Activated naive CD4-positive, alpha-beta T cell (primary cell): ENCODE results near the gene DOLPP1.
"Not testable (repeated sequence)": the region's sequence is repeated elsewhere in the genome, so short reads cannot be mapped to it uniquely, and the experiment has no call there.

Experiments used
- DNase-seq, 4 experiments: peaks; one replicate each; lab custom pipeline; 2025; lab: John Stamatoyannopoulos, UW

DOLPP1 gene

GRCh38 chr9:129111528-129112151 lies 30.7 kb downstream of the DOLPP1 start:
- DNase-seq = no peak

GRCh38 chr9:129112526-129112925 lies 31.6 kb downstream of the DOLPP1 start:
- not testable (repeated sequence) for DNase-seq

DNA sequence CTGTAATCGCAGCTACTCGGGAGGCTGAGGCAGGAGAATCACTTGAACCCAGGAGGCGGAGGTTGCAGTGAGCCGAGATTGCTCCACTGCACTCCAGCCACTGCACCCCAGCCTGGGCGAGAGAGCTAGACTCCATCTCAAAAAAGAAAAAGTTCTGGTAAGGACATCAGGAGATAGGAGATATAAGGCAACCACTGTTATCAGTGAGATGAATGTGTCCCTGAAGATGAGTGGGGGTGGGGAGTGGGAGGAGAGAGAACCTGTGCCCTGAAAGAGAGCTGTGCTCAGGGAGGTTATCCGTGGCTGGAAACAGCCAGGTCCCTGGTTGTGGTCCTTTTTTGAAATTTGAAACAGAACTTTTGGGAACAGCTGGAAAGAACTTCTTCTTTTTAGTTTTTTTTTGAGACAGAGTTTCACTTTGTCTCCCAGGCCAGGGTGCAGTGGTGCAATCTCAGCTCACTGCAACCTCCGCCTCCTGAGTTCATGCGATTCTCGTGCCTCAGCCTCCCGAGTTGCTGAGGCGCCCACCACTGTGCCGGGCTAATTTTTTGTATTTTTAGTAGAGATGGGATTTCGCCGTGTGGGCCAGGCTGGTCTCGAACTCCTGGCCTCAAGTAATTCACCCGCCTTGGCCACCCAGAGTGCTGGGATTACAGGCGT lies 32.9 kb downstream of the DOLPP1 start:
- DNase-seq = no peak

- DNase-seq = no peak
These were observed 37.9 kb downstream of the DOLPP1 start for GRCh38 chr9:129118799-129119198.

DNA sequence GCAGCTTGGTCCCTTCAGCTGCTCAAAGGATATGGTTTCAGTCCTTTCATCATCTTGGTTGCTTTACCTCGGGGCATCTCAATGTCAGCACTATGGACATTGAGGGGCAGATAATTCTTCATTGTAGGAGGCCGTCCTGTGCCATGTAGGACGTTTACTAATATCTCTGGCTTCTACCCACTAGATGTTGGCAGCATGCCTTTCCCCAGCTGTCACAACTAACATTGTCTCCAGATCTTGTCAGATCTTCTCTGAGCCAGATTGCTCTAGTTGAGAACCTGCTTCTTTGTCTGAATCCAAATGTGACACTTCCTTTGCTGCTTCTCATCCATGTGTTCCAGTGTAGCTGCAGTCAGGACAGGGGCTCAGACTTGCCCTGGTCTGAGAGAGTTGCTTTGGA lies 40.6 kb downstream of the DOLPP1 start:
- no peak for DNase-seq

- no peak for DNase-seq
These were observed 41.2 kb downstream of the DOLPP1 start for GRCh38 chr9:129122133-129122532.

- not testable (repeated sequence) for DNase-seq
These were observed 42.1 kb downstream of the DOLPP1 start for GRCh38 chr9:129122976-129123375.

DNA sequence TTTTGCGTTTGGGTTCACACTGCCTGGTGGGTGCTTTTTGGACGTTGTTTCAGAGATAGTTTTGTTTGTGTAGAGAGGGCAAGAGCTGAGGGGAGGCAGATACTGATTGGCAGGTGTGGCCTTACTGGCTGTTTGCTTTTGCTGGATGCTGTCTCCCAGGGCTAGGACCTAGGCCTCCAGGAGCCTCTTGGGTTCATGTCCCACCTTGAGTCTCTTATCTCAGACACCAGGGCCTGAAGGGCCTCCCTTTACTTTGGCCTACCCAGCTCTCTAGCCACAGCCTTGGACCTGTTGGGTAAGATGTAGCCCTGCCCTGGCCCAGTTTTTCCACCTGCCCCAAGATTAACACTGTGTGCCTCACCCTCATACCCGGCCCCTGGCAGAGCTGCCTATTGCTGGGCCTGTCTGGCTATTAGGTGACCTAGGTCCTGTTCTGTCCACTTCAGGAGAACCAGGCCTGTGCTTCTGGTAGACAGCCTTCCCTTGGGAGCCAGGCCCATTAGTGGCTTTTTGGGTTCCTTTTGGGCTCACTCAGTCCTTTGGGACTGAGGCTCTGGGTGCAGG lies 43.7 kb downstream of the DOLPP1 start:
- DNase-seq = no peak

GRCh38 chr9:129125478-129125877 lies 44.6 kb downstream of the DOLPP1 start:
- DNase-seq = no peak

- DNase-seq = no peak
These were observed 46.1 kb downstream of the DOLPP1 start for GRCh38 chr9:129126749-129127618.

DNA sequence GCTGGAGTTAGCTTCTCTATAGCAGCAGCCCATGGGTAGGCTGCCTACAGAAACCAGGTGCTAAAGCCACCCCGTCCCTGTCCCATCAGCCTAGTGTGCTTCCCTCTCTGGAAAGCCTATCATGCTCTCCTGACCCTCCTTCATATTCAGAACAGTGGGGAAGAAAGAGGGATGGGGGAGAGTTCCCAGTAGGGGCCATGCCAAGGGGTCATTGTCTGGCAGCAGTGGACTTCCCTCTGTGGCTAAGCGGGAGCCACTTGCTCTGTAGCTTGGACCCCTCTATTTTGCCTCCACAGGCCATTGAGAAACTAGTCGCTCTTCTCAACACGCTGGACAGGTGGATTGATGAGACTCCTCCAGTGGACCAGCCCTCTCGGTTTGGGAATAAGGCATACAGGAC lies 47.8 kb downstream of the DOLPP1 start:
- no peak for DNase-seq

DNA sequence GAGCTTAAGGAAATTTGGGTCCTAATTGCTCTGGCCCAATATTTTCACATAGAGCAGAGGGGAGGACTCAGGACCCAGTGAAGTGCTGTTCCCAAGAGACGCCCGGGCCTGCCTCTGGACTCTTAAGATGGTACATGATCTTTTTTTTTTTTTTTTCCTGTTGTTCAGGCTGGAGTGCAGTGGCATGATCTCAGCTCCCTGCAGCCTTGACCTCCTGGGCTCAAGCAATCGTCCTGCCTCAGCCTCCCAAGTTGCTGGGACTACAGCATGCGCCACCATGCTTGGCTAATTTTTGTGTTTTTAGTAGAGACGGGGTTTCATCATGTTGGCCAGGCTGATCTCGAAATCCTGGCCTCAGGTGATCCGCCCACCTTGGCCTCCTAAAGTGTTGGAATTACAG lies 49.4 kb downstream of the DOLPP1 start:
- not testable (repeated sequence) for DNase-seq

GRCh38 chr9:129130791-129131190 lies 49.9 kb downstream of the DOLPP1 start:
- DNase-seq = no peak

DNA sequence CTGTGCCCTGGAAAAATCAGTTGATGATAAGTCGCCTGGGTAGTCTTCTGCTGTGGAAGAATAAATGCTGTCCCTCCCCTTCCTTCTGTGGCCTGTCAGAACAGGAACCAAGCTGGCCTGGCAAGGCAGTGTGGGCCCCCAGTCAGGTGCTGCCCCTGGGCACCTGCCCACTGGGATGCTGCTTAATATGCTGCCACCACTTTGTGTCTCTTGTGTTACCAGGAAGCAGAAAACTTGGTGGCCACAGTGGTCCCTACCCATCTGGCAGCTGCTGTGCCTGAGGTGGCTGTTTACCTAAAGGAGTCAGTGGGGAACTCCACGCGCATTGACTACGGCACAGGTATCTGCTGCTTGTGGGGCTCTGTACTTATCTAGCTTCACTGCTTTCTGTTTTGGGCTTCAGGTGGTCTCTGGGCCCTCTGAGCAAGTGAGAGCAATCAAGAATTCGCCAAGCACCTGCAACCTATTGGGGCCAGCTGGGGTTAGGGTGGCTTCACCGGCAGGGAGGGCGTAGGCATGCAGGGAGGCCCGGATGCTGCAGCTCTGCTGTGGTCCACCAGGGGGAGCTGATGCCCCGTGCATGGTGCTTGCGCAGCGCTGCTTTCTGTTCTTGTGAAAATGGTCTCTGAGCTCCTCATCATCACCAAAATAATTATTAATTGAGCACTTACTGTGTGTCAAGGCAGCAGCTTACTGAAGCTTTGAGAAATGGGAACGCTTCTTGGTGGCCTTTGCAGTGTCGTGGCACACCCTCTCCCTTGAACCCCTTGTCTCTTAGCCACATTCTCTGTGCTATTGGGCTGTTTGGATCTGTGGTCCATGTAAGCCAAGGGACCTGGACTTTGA lies 50.6 kb downstream of the DOLPP1 start:
- peak; percentile 75 to 81 (median 80) for DNase-seq

- no peak for DNase-seq
These were observed 52.2 kb downstream of the DOLPP1 start for GRCh38 chr9:129133082-129133481.

DNA sequence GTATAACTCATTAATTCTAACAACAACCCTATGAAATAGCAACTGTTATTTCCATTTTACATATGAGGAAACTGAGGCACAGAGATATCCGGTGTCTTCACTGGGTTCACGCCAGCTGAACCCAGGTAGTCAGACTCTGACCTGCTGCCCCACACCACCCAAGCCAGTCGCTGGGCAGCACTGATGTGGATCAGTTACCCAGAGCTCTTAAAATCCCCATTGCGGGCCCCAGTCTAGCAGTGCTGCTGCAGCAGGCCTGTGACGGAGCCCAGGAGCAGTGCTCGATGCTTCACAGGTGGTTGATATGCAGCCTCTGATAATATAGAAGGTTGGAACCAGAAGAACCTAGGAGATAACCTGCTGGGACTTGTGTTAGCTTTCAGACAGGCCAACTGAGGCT lies 54.6 kb downstream of the DOLPP1 start:
- DNase-seq = no peak

GRCh38 chr9:129136446-129137035 lies 55.6 kb downstream of the DOLPP1 start:
- no peak for DNase-seq

DNA sequence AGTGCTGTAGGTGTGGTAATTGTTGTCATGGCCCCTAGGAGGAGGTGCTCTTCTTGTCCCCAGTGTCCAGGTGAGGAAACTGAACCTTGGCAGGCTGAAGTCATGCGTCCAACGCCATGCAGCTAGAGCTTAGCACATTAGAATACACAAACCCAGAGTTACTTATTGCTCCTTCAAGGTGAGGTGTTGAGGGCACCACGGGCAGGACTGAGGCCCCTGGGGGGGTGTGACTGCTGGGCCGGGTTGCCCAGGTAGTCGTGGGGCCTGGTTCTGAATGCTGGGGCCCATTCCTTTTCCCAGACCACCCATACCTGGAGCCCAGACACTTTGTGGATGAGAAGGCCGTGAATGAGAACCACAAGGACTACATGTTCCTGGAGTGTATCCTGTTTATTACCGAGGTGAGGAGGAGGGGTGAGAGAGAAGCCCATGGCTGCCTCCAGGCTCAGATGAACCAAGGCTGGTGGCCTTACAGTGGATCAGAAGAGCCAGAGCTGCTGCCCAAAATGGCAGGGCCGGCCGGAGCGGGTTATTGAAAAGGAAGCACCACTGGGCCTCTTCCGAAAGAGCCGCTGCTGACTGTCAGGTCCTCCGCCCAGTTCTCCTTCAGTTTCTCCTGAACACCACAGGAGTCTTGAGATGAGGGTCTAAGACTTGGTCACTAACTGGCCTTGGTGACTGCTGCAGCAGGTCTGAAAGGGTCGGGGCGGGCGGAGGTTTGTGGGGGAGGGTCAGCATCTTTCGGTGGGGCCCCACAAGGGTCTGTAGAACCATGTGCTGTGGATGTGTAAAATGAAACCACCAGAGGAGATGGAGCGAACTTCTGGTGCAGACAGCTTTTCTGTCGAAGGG lies 56.6 kb downstream of the DOLPP1 start:
- DNase-seq = no peak

DNA sequence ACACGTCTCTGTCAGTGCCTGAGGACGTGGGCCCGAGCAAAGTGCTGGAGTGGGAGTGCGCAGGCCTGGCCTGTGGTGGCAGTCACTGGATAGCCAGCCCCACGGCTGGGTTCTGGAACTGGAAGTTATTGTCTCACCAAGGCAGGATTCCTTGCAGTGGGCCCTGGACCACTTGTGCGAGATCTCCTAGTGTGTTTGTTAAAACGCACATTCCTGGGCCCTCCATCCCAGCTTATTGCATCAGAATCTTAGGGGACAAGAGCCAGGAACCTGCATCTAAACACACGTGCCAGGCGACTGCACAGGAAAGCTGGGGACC lies 57.2 kb downstream of the DOLPP1 start:
- DNase-seq = no peak

DNA sequence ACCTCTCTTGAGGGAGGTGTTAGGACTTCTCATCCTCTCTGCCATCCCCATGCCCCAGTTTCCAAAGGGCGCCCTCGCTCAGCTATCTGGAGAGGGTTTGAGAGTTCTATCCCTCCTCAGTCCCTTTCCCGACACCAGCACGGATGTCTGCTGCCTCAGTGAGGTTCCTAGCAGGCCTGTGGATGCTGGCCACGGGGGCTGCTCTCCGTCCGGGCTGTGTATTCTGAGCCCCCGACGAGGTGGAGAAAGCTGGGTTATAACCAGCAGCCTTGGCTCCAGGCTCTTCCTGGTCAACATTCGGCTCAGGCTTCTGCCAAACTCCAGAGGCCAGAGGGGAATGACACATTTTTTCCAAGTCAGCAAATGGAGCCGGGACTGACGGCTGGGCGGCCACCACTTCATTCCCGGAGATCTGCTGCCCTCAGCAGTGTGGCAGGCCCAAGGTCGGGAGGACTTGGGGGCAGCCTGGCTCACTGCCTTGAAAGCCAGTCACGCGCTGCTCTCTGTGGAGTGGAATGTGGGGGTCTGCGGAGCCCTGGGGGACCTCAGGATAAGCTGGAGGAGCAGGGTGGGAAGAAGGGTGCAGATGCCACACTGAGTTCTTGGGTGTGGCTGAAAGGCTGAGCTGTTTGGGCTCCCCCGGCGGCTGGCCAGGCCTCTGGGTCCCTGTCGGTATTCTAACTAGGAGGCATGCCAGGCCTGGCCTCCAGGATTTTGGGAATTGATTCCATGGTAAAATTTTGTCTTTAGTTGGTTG lies 57.7 kb downstream of the DOLPP1 start:
- DNase-seq = no peak
